Caco-2 (cell line): Measurements from ENCODE around the gene JPH3. TPM values are rescaled to one million over a fixed set of nuclear protein-coding genes. Genes with fewer than 3 reads are reported as not detected.

Experiments used
- BruUV-seq: library from RNA; stranded (reverse); fragments of 400-500 nt; replicated peaks from 2 replicates; lab custom pipeline; 2021; lab: Mats Ljungman, UMichigan
- CTCF ChIA-PET: fragments of 300-600 bp; sonication (Branson Sonifier 250); formaldehyde crosslinking; loops from one replicate; lab custom pipeline; 2022; ENCODE audit warnings: antibody characterized with exemption; lab: Charles Lee
- POLR2A ChIA-PET: fragments of 300-600 bp; sonication (Branson Sonifier 250); formaldehyde crosslinking; loops from one replicate; lab custom pipeline; 2022; ENCODE audit warnings: antibody characterized with exemption; lab: Charles Lee
- DNase-seq, 2 experiments: peaks; one replicate each; pipeline versions ENCODE4 v3.0.0 to v3.0.0-alpha.2; 2020 to 2022
- H3K27me3 ChIP-seq: replicated peaks from 2 replicates; pipeline ENCODE4 v1.6.0; 2011; ENCODE audit warnings: low read length; ENCODE audit not compliant: control insufficient read depth, insufficient read depth
- H3K36me3 ChIP-seq: 2 replicates; pipeline ENCODE4 v1.5.1; 2011; ENCODE audit warnings: low read length; ENCODE audit not compliant: control insufficient read depth, insufficient read depth
- H3K4me1 ChIP-seq: fragments of 250-450 bp; sonication (Bioruptor Pico); 2 replicates; pipeline ENCODE4 v1.5.1; 2020; ENCODE audit warnings: mild to moderate bottlenecking
- H3K4me3 ChIP-seq: 2 replicates; pipeline ENCODE4 v1.5.1; 2011; ENCODE audit warnings: low read depth, mild to moderate bottlenecking, control low read depth, low read length
- H3K9me3 ChIP-seq: fragments of 250-450 bp; sonication (Bioruptor Pico); 2 replicates; pipeline ENCODE4 v1.5.1; 2020; ENCODE audit warnings: mild to moderate bottlenecking, moderate library complexity
- H3K27ac Mint-ChIP-seq: one replicate; pipeline ENCODE4 v1.8.0; 2022; ENCODE audit warnings: mixed read lengths; ENCODE audit not compliant: unreplicated experiment
- H3K27me3 Mint-ChIP-seq: one replicate; pipeline ENCODE4 v1.8.0; 2022; ENCODE audit warnings: mixed read lengths; ENCODE audit not compliant: insufficient read depth, unreplicated experiment
- H3K36me3 Mint-ChIP-seq: one replicate; pipeline ENCODE4 v1.8.0; 2022; ENCODE audit warnings: mild to moderate bottlenecking, mixed read lengths; ENCODE audit not compliant: insufficient read depth, unreplicated experiment
- H3K4me1 Mint-ChIP-seq: one replicate; pipeline ENCODE4 v1.8.0; 2022; ENCODE audit warnings: low read depth, mixed read lengths; ENCODE audit not compliant: unreplicated experiment
- H3K4me3 Mint-ChIP-seq: one replicate; pipeline ENCODE4 v1.8.0; 2022; ENCODE audit warnings: mild to moderate bottlenecking, moderate library complexity, mixed read lengths; ENCODE audit not compliant: unreplicated experiment
- H3K9me3 Mint-ChIP-seq: one replicate; pipeline ENCODE4 v1.8.0; 2022; ENCODE audit warnings: mixed read lengths; ENCODE audit not compliant: unreplicated experiment
- intact Hi-C: fragments of 100-400 bp; cut with micrococcal nuclease; formaldehyde crosslinking; loops from one replicate; pipeline ENCODE4 v1.10.0; 2022; ENCODE audit not compliant: unreplicated experiment
- total RNA-seq: library from RNA; stranded (reverse); gene quantifications from 2 replicates; pipeline ENCODE4 v1.2.3, GENCODE V29; 2022
- TF ChIP-seq, protein P1 (sequence below), 2 experiments: fragments of 200-600 bp in 1 of 2; IDR thresholded peaks; 1 replicate in 1 of 2; 2 replicates in 1 of 2; pipeline versions ENCODE4 v1.5.1 to v1.8.0; 2011 to 2022; ENCODE audit warnings: antibody characterized with exemption in 1 of 2, control low read depth in 1 of 2, inconsistent platforms in 1 of 2, low read depth in 1 of 2, low read length in 1 of 2, mild to moderate bottlenecking in 1 of 2, moderate library complexity in 1 of 2; ENCODE audit not compliant: insufficient read depth in 1 of 2, severe bottlenecking in 1 of 2, unreplicated experiment in 1 of 2

JPH3 gene
- total RNA-seq, 1 experiment from 2014 or later: 4.8 TPM

DNA sequence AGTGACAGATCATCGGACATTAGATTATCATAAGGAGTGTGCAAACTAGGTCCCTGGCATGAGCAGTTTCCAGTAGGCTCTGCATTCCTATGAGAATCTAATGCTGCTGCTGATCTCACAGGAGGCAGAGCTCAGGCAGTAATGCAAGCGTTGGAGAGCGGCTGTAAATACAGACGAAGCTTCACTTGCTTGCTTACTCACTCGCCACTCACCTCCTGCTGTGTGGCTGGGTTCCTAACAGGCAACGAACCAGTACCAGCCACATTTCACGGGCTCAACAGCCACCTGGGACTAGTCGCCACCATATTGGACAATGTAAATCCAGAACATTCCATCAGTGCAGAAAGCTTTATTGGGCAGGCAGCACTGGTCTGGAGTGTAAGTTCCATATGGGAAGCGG lies 7.7 kb downstream of the JPH3 start:
- Mint-ChIP-seq H3K36me3 (no peaks in the 10 kb centered on the region), H3K4me1 (no peaks in the 10 kb centered on the region), H3K9me3 (no peaks in the 10 kb centered on the region), H3K4me3 (no peak overlapping the region), H3K27ac (no peak overlapping the region), H3K27me3 (peaks cover 9% of the 10 kb centered on the region)
- DNase-seq: no peak
- ChIA-PET POLR2A (no interaction called here), CTCF (interaction anchor here (0.5 to 1.0 kb wide), 2 partner anchors 26 to 318 kb away, joined by 3 read pairs; no protein-coding TSS in a partner anchor)
- H3K4me1 ChIP-seq: no peaks in the 10 kb centered on the region
- TF ChIP-seq, protein P1, sequence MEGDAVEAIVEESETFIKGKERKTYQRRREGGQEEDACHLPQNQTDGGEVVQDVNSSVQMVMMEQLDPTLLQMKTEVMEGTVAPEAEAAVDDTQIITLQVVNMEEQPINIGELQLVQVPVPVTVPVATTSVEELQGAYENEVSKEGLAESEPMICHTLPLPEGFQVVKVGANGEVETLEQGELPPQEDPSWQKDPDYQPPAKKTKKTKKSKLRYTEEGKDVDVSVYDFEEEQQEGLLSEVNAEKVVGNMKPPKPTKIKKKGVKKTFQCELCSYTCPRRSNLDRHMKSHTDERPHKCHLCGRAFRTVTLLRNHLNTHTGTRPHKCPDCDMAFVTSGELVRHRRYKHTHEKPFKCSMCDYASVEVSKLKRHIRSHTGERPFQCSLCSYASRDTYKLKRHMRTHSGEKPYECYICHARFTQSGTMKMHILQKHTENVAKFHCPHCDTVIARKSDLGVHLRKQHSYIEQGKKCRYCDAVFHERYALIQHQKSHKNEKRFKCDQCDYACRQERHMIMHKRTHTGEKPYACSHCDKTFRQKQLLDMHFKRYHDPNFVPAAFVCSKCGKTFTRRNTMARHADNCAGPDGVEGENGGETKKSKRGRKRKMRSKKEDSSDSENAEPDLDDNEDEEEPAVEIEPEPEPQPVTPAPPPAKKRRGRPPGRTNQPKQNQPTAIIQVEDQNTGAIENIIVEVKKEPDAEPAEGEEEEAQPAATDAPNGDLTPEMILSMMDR (IDR thresholded peaks at IDR 0.05; ENCODE audit: insufficient read depth in 1 of 2, low read depth in 1 of 2, low read length in 1 of 2, severe bottlenecking in 1 of 2, unreplicated experiment in 1 of 2): no peak
- H3K36me3 ChIP-seq: no peaks in the 10 kb centered on the region
- intact Hi-C loops: no loop called here
- peaks cover 3% of the 10 kb centered on the region for H3K27me3 ChIP-seq
- BruUV-seq: no TSS peak
- no peaks in the 10 kb centered on the region for H3K9me3 ChIP-seq
- no peak overlapping the region for H3K4me3 ChIP-seq

DNA sequence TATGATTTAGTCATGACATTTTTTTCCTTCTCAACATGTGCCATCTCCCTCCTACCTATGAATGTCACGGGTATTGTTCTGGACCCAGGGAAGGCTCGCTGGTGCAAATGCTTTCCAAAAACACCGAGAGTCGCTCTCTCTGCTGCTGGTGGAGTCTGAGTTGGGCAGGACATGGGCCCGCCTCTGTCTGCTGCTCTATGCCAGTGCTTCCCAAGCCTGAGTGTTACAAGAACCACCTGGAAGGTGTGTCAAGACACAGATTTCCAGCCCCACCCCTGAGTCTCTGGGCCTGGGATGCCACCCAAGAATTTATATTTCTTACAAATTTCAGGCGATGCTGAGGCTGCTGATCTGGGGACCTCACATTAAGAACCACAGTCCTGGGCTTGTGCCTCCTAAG lies 9.1 kb downstream of the JPH3 start:
- TF ChIP-seq, protein P1 (IDR thresholded peaks at IDR 0.05; ENCODE audit: insufficient read depth in 1 of 2, low read depth in 1 of 2, low read length in 1 of 2, severe bottlenecking in 1 of 2, unreplicated experiment in 1 of 2): no peak
- Mint-ChIP-seq H3K27me3 (peaks cover 9% of the 10 kb centered on the region), H3K27ac (no peak overlapping the region), H3K4me1 (no peaks in the 10 kb centered on the region), H3K36me3 (no peaks in the 10 kb centered on the region), H3K4me3 (no peak overlapping the region), H3K9me3 (no peaks in the 10 kb centered on the region)
- CTCF ChIA-PET: no interaction called here
- DNase-seq: no peak
- Histone ChIP-seq H3K9me3 (no peaks in the 10 kb centered on the region), H3K36me3 (no peaks in the 10 kb centered on the region), H3K4me1 (no peaks in the 10 kb centered on the region), H3K27me3 (no peaks in the 10 kb centered on the region; the same call in 1 of the 2 replicates), H3K4me3 (no peak overlapping the region)
- POLR2A ChIA-PET: no interaction called here
- BruUV-seq: no TSS peak
- intact Hi-C loops: no loop called here

DNA sequence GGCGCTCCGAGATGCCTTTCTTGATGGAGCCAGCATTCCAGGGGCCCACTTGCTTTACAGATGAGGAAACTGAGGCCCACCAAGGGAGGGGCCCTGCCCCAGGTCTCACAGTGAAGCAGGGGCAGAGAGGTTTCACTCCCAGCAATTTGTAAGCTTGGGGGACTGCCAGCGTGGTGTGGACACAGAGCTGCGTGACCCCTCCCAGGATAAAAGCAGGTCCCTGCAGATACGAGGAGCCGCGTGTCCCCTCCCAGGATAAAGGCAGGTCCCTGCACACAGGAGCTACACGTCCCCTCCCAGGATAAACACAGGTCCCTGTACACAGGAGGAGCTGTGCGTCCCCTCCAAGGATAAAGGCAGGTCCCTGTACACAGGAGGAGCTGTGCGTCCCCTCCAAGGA lies 11.7 kb downstream of the JPH3 start:
- no peak overlapping the region for H3K27ac Mint-ChIP-seq
- no peak overlapping the region for H3K4me3 Mint-ChIP-seq
- H3K36me3 ChIP-seq: no peaks in the 10 kb centered on the region
- no peak overlapping the region for H3K4me3 ChIP-seq
- H3K36me3 Mint-ChIP-seq: no peaks in the 10 kb centered on the region
- H3K4me1 Mint-ChIP-seq: no peaks in the 10 kb centered on the region
- no TSS peak for BruUV-seq
- TF ChIP-seq, protein P1 (IDR thresholded peaks at IDR 0.05; ENCODE audit: insufficient read depth in 1 of 2, low read depth in 1 of 2, low read length in 1 of 2, severe bottlenecking in 1 of 2, unreplicated experiment in 1 of 2): no peak
- DNase-seq: no peak
- H3K27me3 ChIP-seq: no peaks in the 10 kb centered on the region; the same call in 1 of the 2 replicates
- CTCF ChIA-PET: interaction anchor here (0.6 kb wide), 1 partner anchor 12 kb away, joined by 4 read pairs; no protein-coding TSS in a partner anchor
- H3K27me3 Mint-ChIP-seq: peaks cover 15% of the 10 kb centered on the region
- intact Hi-C loops: no loop called here
- H3K9me3 Mint-ChIP-seq: no peaks in the 10 kb centered on the region
- H3K4me1 ChIP-seq: no peaks in the 10 kb centered on the region
- POLR2A ChIA-PET: no interaction called here
- no peaks in the 10 kb centered on the region for H3K9me3 ChIP-seq
